Bladder microvascular endothelial cell (primary cell): Measurements from ENCODE around the gene CFL2. TPM values are rescaled to one million over a fixed set of nuclear protein-coding genes. Genes with fewer than 3 reads are reported as not detected.

Experiments used
- total RNA-seq: library from RNA; depleted of rRNA; stranded (reverse); fragments of >200 nt; gene quantifications from 2 replicates; pipeline ENCODE4 v1.2.3, GENCODE V29; 2014

Gene CFL2
- total RNA-seq = 28.0 and 97.9 TPM in 2 replicates

DNA sequence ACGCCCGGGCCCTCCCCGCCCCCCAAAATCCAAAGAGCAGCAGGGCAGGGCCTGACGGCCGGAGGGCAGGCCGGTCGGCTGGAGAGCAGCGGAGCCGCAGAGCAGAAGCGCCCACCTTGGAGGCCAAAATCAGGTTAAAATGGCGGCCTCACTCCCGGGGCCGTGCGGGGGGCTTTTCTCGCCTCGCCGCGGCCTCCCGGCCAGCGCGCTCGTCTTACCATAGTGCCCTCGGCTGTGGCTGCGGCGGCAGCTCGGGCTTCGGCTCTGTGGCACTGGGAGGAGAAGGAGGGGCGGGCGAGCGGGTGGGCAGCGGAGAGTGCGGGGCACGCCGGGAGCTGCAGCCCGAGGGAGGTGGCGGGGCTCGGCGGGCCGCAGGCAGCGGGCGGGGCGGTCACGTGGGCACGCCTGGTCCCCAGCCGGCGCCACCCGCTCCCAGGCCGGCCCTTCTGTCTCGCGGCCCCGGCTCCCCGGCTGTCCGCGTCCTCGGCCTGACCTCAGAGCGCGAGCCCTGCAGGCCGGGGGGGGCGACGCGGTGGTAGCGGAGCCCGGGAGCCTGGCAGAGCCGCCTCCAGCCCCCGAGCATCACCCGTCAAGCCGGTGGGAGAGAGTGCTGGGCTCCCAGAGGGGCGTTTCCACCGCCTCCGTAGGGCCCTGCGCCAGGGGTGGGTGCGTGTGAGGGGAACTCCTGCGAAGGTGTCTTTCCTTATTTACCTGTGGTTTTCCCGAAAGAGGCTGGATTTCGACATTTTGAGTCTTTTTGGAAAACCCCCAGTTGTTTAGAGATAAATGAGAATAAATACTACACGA lies at the start of gene CFL2:
TSS of gene CFL2 (minus strand) at position 274 of the 807 bp plus-strand sequence. CDS start at position 221, 53 bp downstream.

Other genes with a start within 250 kb of the CFL2 start
- gene EAPP, start 174.9 kb downstream of the CFL2 start, total RNA-seq = 34.8 and 48.6 TPM in 2 replicates
- 65.4 and 85.8 TPM in 2 replicates for gene SNX6, start 84.4 kb downstream of the CFL2 start, total RNA-seq
- 34.0 and 71.3 TPM in 2 replicates for gene BAZ1A, start 160.8 kb upstream of the CFL2 start, total RNA-seq